Inferior parietal cortex (tissue), 1 donor: ENCODE data around the gene COX6B2.
"Not testable (repeated sequence)": the region's sequence is repeated elsewhere in the genome, so short reads cannot be mapped to it uniquely, and the experiment has no call there.

Experiments used
- DNase-seq: peaks from one replicate; pipeline ENCODE4 v3.0.0-alpha.2; 2016; ENCODE audit errors: extremely low spot score

The COX6B2 gene, protein sequence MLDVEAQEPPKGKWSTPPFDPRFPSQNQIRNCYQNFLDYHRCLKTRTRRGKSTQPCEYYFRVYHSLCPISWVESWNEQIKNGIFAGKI

DNA sequence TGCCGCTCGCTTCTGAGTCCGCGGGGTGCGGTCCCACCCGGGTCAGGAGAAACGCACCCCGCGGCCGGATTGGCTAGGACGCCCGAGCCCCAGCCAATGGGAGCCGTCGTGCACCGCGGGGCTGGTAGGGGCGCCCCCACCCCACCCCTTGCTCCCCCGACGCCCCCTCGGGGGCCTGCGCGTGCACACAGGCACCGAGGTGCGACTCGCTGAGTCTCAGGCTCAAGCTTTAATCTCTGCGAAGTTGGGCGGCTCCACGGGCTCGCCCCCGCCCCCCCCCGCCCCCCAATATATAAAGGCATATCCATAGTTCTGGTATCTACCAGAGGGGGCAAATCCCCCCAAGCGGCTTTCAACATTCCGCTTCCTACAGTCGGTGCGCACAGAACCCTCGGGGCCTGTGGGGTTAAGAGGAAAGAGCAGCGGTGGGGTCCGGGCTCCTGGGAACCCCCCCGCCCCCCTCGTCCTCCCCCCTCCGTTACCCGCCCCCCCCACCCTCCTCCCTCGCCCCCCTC lies at the start of gene COX6B2:
COX6B2 (minus strand) TSS at position 22 of the 515 bp plus-strand sequence. CDS start 198 bp downstream, outside the sequence.
- no peak for DNase-seq

DNA sequence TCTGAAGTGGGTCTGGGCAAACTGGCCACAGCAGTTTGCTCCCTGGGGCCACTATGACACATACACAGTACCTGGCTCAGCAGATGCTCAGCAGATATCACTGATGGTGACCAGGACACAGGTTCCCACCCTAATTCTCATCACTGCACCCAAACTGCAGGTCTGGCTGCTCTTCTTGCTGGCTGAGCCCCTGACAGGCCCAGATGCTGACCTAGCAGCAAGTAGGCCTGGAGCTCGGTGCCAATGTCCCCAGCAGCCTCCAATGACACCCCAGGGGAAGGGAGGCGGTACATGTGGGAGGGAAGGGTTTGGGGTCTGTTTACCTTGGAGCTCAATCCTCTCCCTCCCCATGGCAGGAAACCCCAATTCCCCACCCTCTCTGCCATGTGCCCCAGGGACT lies 48.0 kb upstream of the COX6B2 start:
- no peak for DNase-seq

DNA sequence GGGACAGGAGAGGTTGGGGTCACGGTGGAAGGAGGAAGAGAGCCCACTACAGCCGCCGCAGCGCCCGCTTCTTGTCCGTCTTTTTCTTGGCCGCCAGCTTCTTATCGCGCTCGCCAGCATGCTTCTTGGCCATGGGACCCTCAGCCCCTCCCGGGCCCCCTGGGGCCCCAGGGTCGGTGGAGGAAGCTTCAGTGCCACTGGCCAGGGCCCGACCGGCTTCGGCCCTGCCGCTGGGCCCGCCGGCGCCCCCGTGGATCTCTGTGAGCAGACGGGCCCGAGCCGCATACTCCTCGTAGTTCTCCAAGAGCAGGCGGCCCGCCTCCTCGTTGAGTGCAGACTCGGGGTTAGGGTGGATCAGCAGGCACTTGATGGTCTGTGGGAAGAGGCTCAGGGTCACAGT lies 46.9 kb upstream of the COX6B2 start:
- DNase-seq = not testable (repeated sequence)

DNA sequence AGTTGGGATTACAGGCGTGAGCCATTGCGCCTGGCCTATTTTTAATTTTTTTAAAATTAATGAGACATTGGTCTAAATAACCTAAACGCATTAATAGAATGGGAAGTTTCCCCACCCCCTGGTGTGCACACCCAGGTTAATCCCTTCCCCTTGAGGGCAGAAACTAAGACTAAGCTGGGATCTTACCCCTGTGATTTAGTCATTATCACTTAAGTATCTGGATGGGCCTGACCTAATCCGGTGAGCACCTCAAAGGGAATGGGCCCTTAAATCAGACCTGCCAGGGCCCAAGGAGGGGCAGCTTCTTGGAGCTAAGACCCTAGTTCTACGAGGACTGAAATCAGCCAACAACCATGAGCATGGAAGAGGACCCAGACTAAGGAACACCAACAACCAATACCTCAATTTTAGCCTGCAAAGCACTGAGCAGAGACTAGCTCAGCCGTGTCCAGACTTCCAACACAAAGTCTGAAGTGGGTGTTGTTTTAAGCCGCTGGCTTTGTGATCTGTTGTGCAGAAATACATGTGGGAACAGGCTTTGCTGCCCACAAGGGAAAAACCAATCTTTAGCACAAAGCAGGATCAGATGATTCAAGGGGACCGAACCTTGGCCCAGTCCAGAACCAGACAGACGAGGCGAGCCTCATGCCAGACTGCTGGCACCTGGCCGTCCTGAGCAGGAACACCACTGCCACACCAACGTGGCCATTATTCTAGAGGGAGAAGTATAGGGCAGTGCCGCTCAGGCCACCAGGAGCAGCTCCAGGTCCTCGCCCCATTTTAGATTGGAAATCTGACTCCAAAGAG lies 46.0 kb upstream of the COX6B2 start:
- no peak for DNase-seq

DNA sequence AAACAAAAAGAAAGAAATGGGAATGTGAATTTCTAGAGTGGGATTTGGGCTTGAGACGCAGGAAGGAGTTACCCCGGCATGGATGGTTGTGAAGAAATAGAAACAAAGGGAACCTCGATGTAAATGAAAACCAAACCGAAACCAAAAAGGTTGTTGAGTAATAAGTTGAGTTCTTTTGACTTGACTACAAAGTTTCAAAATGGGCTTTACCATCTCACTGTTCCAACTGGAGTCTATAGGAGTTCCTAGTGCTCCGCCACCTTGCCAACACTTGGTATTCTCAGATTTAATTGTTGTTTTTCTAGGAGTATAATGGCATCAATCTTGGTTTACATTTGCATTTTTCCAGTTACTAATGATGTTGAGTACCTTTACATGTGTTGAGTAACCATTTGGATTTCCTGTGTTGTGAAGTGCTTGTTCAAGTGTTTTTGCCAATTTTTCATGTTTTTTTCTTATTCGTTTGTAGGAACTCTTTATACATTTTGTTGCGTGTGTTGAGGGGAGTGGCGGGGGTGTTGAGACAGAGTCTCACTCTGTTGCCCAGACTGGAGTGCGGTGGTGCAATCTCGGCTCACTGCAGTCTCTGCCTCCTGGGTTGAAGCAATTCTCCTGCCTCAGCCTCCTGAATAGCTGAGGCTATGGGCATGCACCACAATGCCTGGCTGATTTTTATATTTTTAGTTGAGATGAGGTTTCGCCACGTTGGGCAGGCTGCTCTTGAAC lies 43.8 kb upstream of the COX6B2 start:
- DNase-seq = no peak

DNA sequence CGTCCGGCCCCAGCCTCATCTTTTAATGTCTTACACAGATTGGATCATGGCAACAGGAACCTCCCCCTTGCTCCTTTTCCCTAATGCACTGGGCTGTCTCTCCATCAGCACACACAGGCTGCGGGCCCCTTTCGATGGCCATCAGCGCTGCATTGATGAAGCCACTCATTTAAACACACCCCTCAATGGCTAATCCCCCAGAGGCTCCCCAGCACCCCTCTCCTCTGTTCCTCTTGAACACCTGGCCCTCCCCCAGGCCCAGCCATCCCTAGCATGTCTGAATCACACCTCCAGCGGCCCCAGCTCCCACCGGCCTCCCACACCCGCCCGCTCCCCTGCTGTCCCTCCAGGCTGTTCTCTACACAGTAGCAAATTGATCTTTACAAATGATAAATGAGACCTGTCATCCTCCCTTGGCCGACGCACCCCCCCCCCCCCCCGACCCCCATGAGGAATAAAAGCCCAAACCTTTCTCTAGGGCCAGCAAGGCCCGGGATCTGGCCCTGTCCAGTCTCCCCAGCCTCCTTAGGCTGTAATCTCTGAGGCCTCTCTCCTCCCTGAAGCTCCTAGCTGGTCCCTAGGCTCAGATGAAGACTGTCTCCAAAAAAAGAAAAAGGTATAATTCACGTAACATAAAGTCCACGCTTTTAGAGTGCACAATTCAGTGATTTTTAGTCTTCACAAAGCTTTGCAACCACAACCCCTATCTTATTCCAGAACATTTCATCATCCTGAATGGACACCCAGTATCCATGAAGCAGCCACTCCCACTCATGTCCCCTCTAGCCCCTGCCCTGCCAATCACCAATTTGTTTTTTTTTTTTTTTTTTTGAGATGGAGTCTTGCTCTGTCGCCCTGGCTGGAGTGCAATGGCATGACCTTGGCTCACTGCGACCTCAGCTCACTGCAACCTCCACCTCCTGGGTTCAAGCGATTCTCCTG lies 38.6 kb upstream of the COX6B2 start:
- no peak for DNase-seq

DNA sequence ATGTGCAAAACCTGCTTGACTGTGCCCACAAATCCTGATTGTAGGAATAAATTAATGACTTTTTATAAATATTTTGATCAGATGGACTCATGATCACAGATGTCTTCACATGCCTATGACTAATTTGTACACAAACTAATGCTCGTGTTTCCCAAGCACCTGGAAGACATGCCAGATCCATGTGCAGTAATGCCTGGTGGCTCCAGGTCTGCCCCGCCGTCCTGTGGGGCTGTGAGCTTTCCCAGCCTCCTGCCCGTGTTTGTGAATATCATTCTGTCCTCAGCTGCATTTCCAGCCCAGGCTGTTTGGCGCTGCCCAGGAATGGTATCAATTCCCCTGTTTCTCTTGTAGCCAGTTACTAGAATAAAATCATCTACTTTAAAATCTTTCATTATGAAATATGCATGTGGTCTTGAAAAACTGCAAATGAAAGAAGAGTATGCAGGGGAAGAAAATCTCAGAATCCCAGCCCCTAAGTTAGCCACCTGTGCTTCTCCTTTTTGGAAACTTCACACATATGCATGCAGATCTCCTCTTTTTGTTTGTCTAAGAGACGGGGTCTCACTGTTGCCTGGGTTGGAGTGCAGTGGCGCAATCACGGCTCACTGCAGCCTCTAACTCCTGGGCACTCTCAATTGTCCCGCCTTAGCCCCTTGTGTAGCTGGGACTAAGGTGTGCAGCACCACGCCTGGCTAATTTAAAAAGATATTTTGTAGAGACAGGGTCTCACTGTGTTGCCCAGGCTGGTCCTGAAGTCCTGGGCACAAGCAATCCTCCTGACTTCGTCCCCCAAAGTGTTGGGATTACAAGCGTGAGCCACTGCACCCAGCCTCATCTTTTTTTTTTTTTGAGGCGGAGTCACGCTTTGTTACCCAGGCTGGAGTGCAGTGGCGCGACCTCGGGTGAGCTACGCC lies 37.4 kb upstream of the COX6B2 start:
- DNase-seq = no peak

DNA sequence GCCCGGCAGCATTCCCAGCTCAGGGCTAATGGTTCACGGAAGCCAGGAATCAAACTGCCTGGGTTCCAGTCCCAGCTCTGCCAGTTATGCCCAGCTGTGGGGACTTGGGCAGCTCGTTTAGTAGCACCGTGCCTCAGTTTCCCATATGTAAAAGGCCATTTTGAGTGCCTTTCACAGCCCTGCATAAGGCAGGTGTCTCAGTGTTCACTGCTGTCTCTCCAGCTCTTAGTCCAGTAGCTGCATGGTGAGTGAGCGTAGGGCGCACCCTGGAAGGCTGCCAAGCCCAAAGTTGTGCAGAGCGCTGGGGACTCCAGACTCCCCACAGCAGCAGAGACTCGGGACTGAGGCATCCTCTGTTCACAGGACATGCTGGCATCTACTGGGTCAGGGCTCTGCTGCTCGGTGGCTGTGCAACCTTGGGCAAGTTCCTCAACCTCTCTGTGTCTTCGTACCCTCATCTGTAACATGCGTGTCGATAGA lies 36.7 kb upstream of the COX6B2 start:
- no peak for DNase-seq

DNA sequence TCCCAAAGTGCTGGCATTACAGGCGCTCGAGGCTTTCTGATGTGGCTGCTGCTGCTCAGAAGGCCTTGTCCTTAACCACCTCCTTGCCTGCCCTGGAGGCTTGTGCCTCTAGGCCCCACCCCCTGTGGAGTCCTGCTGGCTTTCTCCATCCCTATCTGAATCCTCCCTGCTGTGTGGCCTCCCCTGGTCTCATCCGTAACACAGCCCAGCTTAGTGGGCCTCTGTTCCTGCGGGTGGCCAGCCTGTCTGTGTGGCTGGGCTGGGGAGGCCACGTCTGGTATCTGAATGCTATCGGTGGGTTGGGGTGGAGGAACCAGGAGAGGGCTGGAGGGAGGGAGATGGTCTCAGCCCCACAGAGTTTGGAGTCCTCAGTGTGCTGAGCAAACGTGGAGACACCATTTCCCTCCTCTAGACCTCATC lies 36.0 kb upstream of the COX6B2 start:
- no peak for DNase-seq

DNA sequence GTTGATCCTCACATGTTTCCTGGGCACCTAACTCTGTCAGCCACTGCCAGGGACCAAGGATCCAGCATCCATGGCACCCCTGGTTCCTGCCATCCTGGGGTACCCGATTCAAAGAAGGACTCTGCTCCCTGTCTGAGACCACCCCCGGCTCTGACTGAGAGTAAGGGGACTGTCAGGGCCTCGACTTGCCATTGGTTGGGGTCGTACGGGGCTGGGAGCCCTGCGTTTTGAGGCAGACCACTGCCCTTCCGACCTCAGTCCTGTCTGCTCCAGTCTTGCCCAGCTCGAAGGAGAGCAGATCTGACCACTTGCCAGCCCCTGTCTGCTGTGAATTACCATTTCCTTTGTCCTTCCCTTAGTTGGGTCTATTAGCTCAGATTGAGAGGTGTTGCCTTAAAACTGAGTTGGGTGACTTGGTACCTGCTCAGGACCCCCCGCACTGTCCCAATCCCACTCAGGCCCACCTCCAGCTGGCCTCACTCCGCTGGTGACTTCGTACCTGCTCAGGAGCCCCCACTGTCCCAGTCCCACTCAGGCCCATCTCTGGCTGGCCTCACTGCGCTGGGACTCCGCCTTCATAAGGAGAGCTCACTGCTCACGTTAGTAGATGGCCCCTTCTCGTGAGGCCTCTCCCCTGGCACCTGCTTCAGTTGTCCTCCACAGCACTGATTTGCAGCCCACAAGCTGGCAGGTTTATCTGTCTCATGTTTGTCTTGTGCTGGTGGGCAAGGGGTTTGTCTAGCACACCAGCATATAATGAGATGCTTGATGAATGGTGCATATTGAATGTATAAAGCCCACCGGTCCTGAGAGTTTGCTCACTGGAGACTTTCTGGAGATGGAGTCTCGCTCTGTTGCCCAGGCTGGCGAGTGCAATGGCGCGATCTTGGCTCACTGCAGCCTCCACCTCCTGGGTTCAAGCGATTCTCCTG lies 35.1 kb upstream of the COX6B2 start:
- no peak for DNase-seq

DNA sequence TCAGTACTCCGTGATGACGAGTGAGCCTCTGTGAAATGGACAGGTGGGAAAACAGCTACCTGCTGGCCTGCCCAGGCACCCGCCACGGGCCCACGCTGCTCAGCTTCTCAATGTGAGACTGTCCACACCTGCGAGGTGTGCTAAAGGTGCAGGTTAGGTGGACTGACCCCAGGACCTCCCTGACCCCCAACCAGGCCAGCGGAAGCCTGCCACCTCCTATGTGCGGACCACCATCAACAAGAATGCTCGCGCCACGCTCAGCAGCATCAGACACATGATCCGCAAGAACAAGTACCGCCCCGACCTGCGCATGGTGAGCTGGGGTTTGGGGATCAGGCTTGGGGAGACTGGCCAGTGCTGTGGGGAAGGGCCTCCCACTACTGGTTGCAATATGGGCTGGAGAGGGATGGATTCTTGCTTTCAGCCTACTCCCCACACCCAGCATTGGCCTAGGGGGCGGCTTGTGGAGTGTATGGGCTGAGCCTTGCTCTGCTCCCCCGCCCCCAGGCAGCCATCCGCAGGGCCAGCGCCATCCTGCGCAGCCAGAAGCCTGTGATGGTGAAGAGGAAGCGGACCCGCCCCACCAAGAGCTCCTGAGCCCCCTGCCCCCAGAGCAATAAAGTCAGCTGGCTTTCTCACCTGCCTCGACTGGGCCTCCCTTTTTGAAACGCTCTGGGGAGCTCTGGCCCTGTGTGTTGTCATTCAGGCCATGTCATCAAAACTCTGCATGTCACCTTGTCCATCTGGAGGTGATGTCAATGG lies 33.4 kb upstream of the COX6B2 start:
- DNase-seq = no peak

DNA sequence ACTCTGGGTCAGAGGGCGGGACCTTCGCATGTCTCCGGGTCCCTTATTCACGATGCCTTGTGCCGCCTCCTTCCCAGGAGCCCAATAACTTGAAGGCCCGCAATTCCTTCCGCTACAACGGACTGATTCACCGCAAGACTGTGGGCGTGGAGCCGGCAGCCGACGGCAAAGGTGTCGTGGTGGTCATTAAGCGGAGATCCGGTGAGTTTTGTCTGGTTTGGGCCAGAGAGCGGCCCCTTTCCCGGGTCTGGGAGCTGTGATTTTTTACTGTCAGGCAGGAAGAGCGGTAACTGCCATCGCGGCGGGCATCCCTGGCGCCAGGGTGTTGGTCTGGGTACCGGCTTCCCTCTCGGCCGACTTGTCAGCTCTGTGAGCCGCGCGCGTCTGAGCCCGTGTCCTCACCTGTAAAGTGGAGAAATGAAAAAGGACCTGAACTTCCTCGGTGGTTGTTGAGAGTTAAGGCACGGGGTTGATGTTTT lies 32.0 kb upstream of the COX6B2 start:
- no peak for DNase-seq

DNA sequence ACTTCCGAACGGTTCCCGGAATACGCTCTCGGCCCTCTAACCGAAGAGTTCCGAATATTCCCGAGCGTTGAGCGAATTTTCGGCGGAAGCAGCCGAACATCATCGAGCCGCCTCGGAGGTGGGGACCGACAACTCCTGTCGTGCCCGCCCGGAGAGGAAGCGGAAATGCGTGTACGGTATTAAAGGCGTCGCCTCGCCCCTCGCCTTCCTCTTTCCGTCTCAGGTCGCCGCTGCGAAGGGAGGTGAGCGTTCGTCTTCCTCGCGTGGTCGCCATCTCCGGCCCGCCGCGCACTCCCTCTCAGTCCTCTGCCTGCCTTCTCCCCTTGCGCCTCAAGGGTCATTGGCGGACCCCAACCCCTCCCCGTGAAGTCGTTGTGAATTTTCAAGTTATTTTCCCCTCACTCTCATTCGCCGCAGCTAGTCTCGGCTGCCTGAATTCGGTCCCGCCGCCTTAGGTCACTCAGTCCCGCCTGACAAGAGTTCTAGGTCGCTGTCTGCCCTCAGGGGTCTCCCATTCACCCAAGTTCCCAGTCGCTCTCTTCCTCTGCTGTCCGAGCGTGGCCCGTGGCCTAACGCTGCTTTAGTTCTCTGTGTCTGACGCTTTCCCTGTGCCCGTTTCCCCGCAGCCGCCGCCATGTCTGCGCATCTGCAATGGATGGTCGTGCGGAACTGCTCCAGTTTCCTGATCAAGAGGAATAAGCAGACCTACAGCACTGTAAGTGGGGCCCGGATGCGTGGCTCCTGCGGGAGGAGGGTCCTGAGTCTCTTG lies 31.4 kb upstream of the COX6B2 start, which contains the start of gene RPL28:
RPL28 (plus strand) TSS at position 209 of the 769 bp plus-strand sequence; CDS start at position 635, 426 bp downstream.
- peak; percentile 100 for DNase-seq

DNA sequence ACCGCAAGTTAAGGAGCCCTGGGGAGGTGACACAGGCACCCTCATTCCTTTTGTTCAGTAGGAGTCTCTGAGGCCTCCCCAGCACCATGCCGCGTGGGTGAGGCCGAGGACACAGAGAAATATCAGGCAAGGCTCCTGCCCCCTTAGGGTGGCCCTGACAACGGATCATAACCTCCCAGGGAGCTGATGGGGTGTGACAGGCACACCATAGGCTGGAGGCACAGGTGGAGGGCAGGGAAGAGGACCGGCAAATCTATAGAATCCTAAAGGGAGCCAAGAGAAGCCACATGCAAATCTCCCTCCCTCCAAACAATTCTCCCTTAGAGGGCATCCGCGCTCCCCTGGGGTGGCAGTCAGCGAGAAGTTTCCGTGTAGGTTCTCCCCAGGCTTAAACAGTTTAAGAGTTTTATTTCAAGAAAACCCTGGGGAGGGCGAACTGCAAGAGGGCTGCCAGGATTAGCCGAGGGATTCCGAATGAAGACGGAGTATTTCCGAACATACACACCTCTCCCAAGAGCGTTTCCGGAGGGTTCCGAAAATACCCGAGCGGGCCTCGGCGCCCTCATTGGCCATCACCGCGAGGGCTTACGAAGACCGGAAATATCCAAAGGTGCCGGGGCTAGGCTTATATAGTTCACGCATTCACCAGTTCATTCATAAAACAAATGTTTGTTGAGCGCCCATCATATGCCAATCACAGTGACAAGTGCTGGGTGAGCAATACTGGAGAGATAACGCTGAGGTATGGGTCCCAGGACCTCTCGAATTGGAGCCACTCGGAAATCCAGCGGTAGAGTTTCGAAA lies 30.6 kb upstream of the COX6B2 start:
- peak; percentile 97 for DNase-seq

DNA sequence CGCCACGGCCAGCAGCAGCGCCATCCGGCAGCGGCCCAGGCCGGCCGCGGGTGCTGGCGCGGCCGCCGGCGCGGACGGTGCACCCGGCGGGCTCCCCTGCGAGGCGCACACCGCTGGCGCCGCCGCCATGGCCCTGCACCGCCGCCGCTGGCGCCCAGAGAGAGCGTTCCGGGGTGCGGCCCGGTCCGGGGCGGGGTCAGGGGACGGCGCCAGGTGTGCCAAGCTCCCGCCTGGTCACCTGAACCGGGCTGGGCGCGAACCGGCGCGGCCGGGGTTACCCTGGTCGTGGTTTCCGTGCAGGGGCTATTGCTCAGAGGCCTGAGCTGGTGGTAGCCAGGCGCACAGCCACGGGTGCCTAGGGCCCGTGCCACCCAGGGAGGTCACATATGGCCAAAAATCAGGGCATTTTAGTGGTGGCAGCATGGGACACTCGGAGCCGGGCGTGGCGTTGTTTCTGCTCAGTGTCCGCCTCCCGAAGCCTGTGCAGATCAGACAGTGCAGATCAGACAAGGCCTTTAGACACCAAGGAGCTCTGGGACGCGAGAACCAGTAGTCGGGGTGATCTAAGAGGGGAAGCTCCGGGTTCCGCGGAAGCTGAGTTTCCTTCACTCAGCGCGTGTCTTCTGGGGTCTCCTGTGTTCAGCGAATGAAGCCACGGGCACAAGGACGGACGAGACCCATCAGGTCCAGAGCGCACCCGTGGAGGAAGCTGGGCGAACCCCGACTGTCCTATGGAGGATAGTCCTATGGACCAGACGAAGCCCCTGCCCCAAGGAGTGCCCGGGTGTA lies 29.8 kb upstream of the COX6B2 start, which contains the start of gene TMEM238:
TMEM238 (minus strand) TSS at position 162 of the 789 bp plus-strand sequence; CDS start at position 129, 33 bp downstream.
- DNase-seq = no peak
